GM12878 (cell line): ENCODE results near the gene TMEM41A. TPM values are rescaled to one million over a fixed set of nuclear protein-coding genes. Genes with fewer than 3 reads are reported as not detected.
A peak's percentile ranks its signal among the peaks of the same experiment; 100 is the strongest.

Experiments used
- CHD1 ChIP-seq: IDR thresholded peaks from 2 replicates; pipeline ENCODE4 v1.6.1; 2012; ENCODE audit warnings: low read depth, low read length, improper control_type of control experiment
- CHD4 ChIP-seq: fragments of 200-600 bp; sonication (generic); IDR thresholded peaks from 2 replicates; pipeline ENCODE4 v1.6.1; 2016; ENCODE audit warnings: mild to moderate bottlenecking
- CREB1 ChIP-seq: IDR thresholded peaks from 2 replicates; pipeline ENCODE4 v1.6.1; 2012; ENCODE audit warnings: low read depth, mild to moderate bottlenecking, inconsistent platforms
- EED ChIP-seq: sonication (generic); IDR thresholded peaks from 2 replicates; pipeline ENCODE4 v1.6.1; 2016; ENCODE audit warnings: antibody characterized with exemption, low read depth
- HCFC1 ChIP-seq: fragments of 150-350 bp; IDR thresholded peaks from 2 replicates; pipeline ENCODE4 v1.6.1; 2014; ENCODE audit warnings: low read length
- IKZF1 ChIP-seq: fragments of 450-650 bp; conservative IDR thresholded peaks from 2 replicates; pipeline ENCODE4 v1.6.1; 2017; ENCODE audit warnings: antibody characterized with exemption, mild to moderate bottlenecking
- KLF5 ChIP-seq: fragments of 450-650 bp; IDR thresholded peaks from 2 replicates; pipeline ENCODE4 v1.6.1; 2014; ENCODE audit warnings: mild to moderate bottlenecking; ENCODE audit not compliant: partially characterized antibody
- LARP7 ChIP-seq: fragments of 450-650 bp; IDR thresholded peaks from 2 replicates; pipeline ENCODE4 v1.6.1; 2017; ENCODE audit warnings: mild to moderate bottlenecking
- MEF2B ChIP-seq: fragments of 450-650 bp; IDR thresholded peaks from 2 replicates; pipeline ENCODE4 v1.6.1; 2018; ENCODE audit warnings: mild to moderate bottlenecking, moderate library complexity; ENCODE audit not compliant: partially characterized antibody, poor library complexity, severe bottlenecking
- MTA3 ChIP-seq: IDR thresholded peaks from 2 replicates; pipeline ENCODE4 v1.6.1; 2012; ENCODE audit warnings: low read length, inconsistent platforms, borderline replicate concordance
- NRF1 ChIP-seq: conservative IDR thresholded peaks from 2 replicates; pipeline ENCODE4 v1.6.1; 2011; ENCODE audit warnings: mild to moderate bottlenecking, low read depth, low read length, improper control_type of control experiment
- POLR2AphosphoS2 ChIP-seq: IDR thresholded peaks from 2 replicates; pipeline ENCODE4 v1.6.1; 2011; ENCODE audit warnings: low read depth, mild to moderate bottlenecking, low read length, improper control_type of control experiment, moderate library complexity
- RELA ChIP-seq: fragments of 450-650 bp; IDR thresholded peaks from 2 replicates; pipeline ENCODE4 v1.8.0; 2014; ENCODE audit warnings: borderline replicate concordance; ENCODE audit not compliant: partially characterized antibody
- STAT3 ChIP-seq: IDR thresholded peaks from 2 replicates; pipeline ENCODE4 v1.6.1; 2011; ENCODE audit warnings: low read depth, low read length, improper control_type of control experiment
- TCF3 ChIP-seq: IDR thresholded peaks from 2 replicates; pipeline ENCODE4 v1.6.1; 2012; ENCODE audit warnings: low read depth, mild to moderate bottlenecking, low read length, borderline replicate concordance; ENCODE audit not compliant: insufficient read depth
- TCF7 ChIP-seq: IDR thresholded peaks from 2 replicates; pipeline ENCODE4 v1.6.1; 2014; ENCODE audit warnings: antibody characterized with exemption, borderline replicate concordance
- polyA plus RNA-seq, 11 experiments: library from polyadenylated mRNA; depleted of rRNA in 4 of 11; unstranded in 6 of 11; stranded (reverse) in 5 of 11; fragments of >200 nt; fragmentation: Nextera tagmentation in 4 of 11; fragmentation: Illumina TruSeq in 1 of 11; extraction: Ambion mirVana in 4 of 11; extraction: Trizol in 1 of 11; gene quantifications; 1 replicate in 1 of 11; 2 replicates in 10 of 11; pipeline versions ENCODE4 v1.2.1 to v1.2.3, GENCODE V29; 2011 to 2016; ENCODE audit warnings: inconsistent platforms in 2 of 11, missing spikeins in 2 of 11, low read depth in 1 of 11
- total RNA-seq, 4 experiments: library from RNA; depleted of rRNA in 3 of 4; stranded (reverse); fragments of >200 nt in 3 of 4; fragmentation: Illumina TruSeq in 1 of 4; extraction: Trizol in 1 of 4; gene quantifications; 2 replicates each; pipeline versions ENCODE4 v1.2.1 to v1.2.3, GENCODE V29; 2013 to 2021
- TF ChIP-seq, protein P1 (sequence below): fragments of 450-650 bp; IDR thresholded peaks from 2 replicates; pipeline ENCODE4 v1.6.1; 2017; ENCODE audit warnings: mild to moderate bottlenecking
- TF ChIP-seq, protein P2 (sequence below): fragments of 450-650 bp; IDR thresholded peaks from 2 replicates; pipeline ENCODE4 v1.6.1; 2016; ENCODE audit warnings: mild to moderate bottlenecking
- TF ChIP-seq, protein P3 (sequence below): fragments of 450-650 bp; formaldehyde crosslinking; IDR thresholded peaks from 2 replicates; pipeline ENCODE4 v1.5.0; 2022; ENCODE audit warnings: mild to moderate bottlenecking, missing genetic modification characterization
- TF ChIP-seq, protein P4 (sequence below): fragments of 450-650 bp; IDR thresholded peaks from 2 replicates; pipeline ENCODE4 v1.6.1; 2014; ENCODE audit warnings: mild to moderate bottlenecking
- TF ChIP-seq, protein P5 (sequence below): fragments of 150-350 bp; IDR thresholded peaks from 2 replicates; pipeline ENCODE4 v1.6.1; 2016; ENCODE audit warnings: low read depth, low read length

The TMEM41A gene
- total and polyA plus RNA-seq, 10 of the 15 experiments (the other 5 are each of a cell fraction or from before 2014, with no cell fraction given), result 13.9 to 33.2 (median 21.8) TPM

DNA sequence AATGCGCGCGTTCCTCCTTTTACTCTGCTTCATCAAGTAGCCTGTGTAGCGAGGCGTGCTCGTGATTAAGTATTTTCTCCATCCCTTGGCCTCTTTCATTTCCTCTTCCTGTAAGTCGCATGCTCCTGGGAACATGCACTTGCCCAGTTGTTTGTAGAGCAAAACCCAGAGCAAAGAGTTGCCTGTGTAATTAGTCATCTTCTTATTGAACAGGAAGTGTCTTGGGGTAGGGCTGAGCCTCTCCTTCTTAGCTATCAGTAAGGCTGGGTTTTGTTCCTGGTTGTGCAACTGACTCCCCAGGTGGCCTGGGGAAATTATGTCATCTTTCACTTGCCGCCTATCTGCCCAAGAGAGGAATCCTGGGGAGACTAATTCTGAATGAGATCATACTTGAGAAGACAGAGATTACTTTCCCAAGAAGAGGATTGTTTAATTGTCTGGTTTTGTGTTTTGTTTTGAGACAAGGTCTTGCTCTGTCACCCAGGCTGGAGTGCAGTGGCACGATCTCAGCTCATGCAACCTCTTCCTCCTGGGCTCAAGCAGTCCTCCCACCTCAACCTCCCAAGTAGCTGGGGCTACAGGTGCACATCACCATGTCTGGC is 38.6 kb upstream of the TMEM41A start (continued):
- TF ChIP-seq MTA3 (peak; percentile 72; the same call in 1 of the 2 replicates), TCF3 (peak; percentile 82; the same call in 1 of the 2 replicates), KLF5 (peak; percentile 39), CHD1 (no peak), POLR2AphosphoS2 (no peak), STAT3 (no peak), IKZF1 (peak; percentile 93), CREB1 (peak; percentile 82), CHD4 (no peak), NRF1 (no peak), EED (peak; percentile 99), RELA (no peak), MEF2B (peak; percentile 64), TCF7 (peak; percentile 73), HCFC1 (no peak), LARP7 (no peak)
- TF ChIP-seq, protein P1, sequence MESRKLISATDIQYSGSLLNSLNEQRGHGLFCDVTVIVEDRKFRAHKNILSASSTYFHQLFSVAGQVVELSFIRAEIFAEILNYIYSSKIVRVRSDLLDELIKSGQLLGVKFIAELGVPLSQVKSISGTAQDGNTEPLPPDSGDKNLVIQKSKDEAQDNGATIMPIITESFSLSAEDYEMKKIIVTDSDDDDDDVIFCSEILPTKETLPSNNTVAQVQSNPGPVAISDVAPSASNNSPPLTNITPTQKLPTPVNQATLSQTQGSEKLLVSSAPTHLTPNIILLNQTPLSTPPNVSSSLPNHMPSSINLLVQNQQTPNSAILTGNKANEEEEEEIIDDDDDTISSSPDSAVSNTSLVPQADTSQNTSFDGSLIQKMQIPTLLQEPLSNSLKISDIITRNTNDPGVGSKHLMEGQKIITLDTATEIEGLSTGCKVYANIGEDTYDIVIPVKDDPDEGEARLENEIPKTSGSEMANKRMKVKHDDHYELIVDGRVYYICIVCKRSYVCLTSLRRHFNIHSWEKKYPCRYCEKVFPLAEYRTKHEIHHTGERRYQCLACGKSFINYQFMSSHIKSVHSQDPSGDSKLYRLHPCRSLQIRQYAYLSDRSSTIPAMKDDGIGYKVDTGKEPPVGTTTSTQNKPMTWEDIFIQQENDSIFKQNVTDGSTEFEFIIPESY, result no peak
- TF ChIP-seq, protein P2, sequence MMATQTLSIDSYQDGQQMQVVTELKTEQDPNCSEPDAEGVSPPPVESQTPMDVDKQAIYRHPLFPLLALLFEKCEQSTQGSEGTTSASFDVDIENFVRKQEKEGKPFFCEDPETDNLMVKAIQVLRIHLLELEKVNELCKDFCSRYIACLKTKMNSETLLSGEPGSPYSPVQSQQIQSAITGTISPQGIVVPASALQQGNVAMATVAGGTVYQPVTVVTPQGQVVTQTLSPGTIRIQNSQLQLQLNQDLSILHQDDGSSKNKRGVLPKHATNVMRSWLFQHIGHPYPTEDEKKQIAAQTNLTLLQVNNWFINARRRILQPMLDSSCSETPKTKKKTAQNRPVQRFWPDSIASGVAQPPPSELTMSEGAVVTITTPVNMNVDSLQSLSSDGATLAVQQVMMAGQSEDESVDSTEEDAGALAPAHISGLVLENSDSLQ, result no peak
- TF ChIP-seq, protein P3, sequence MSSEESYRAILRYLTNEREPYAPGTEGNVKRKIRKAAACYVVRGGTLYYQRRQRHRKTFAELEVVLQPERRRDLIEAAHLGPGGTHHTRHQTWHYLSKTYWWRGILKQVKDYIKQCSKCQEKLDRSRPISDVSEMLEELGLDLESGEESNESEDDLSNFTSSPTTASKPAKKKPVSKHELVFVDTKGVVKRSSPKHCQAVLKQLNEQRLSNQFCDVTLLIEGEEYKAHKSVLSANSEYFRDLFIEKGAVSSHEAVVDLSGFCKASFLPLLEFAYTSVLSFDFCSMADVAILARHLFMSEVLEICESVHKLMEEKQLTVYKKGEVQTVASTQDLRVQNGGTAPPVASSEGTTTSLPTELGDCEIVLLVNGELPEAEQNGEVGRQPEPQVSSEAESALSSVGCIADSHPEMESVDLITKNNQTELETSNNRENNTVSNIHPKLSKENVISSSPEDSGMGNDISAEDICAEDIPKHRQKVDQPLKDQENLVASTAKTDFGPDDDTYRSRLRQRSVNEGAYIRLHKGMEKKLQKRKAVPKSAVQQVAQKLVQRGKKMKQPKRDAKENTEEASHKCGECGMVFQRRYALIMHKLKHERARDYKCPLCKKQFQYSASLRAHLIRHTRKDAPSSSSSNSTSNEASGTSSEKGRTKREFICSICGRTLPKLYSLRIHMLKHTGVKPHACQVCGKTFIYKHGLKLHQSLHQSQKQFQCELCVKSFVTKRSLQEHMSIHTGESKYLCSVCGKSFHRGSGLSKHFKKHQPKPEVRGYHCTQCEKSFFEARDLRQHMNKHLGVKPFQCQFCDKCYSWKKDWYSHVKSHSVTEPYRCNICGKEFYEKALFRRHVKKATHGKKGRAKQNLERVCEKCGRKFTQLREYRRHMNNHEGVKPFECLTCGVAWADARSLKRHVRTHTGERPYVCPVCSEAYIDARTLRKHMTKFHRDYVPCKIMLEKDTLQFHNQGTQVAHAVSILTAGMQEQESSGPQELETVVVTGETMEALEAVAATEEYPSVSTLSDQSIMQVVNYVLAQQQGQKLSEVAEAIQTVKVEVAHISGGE, result no peak
- TF ChIP-seq, protein P4, sequence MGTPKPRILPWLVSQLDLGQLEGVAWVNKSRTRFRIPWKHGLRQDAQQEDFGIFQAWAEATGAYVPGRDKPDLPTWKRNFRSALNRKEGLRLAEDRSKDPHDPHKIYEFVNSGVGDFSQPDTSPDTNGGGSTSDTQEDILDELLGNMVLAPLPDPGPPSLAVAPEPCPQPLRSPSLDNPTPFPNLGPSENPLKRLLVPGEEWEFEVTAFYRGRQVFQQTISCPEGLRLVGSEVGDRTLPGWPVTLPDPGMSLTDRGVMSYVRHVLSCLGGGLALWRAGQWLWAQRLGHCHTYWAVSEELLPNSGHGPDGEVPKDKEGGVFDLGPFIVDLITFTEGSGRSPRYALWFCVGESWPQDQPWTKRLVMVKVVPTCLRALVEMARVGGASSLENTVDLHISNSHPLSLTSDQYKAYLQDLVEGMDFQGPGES, result no peak
- TF ChIP-seq, protein P5, sequence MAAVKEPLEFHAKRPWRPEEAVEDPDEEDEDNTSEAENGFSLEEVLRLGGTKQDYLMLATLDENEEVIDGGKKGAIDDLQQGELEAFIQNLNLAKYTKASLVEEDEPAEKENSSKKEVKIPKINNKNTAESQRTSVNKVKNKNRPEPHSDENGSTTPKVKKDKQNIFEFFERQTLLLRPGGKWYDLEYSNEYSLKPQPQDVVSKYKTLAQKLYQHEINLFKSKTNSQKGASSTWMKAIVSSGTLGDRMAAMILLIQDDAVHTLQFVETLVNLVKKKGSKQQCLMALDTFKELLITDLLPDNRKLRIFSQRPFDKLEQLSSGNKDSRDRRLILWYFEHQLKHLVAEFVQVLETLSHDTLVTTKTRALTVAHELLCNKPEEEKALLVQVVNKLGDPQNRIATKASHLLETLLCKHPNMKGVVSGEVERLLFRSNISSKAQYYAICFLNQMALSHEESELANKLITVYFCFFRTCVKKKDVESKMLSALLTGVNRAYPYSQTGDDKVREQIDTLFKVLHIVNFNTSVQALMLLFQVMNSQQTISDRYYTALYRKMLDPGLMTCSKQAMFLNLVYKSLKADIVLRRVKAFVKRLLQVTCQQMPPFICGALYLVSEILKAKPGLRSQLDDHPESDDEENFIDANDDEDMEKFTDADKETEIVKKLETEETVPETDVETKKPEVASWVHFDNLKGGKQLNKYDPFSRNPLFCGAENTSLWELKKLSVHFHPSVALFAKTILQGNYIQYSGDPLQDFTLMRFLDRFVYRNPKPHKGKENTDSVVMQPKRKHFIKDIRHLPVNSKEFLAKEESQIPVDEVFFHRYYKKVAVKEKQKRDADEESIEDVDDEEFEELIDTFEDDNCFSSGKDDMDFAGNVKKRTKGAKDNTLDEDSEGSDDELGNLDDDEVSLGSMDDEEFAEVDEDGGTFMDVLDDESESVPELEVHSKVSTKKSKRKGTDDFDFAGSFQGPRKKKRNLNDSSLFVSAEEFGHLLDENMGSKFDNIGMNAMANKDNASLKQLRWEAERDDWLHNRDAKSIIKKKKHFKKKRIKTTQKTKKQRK, result no peak
